ENCODE results near the gene VSIG10L.

The VSIG10L gene

DNA sequence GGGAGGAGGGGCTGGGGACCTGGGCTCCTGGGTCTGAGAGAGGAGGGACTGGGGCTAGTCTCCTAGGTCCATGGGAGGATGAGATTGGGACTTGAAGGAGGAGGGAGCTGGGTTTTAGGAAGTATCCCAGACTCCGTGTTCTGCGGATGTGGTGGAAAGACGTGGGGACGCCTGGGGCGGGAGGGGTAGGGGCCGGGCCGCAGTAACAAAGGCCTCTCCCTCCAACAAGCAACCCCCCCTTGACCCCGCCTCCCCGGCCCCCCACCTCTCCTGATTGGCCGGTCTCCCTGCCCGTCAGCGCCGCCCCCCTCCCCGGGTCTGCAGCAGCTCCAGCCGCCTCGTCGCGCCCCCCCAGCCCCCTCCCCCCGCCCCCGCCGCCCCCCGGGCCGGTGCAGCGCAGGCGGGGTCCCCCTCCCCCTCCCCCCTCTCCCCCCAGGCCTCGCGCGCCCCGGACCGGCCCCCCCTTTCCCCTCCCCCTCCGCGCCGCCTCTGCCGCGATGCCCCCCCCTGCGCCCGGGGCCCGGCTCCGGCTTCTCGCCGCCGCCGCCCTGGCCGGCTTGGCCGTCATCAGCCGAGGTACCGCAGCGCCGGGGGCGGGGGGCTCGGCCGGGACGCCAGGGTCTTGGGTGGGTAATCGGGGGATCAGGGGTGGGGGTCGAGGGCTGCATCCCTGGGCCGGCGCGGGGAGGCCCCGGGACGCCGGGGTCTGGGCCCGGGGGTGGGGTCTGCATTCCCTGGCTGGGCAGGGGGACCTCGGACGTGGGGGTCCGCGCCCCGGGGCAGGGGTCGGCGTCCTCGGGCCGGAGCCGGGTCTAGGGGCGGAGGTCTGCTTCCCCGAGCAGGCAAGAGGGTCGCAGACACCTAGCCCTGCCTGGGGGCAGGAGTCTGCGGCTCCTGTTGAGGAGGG lies 30.3 kb downstream of the VSIG10L start, which contains the start of gene IGLON5:
TSS of gene IGLON5 (plus strand) at position 294 of the 907 bp plus-strand sequence. CDS start at position 498, 204 bp downstream.
- DNase-seq: no peak

DNA sequence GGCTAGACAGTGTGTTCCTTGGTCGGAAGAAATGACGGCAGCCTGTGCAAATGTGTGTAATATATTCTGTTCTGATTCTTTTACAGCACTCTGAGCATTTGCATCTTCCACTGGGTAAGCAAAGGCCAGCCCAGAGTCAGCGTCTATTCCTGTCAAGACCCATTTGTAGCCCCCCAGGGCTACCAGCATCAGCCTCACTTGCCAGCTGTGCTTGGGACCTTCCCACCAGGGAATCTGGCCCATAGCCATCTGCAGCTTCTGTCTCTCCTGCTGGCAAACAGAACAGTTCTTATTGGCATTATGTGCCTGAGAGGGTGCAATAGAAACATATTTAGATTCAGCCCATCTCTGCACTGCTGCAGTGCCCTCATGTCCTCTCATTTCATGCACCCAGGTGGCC lies 36.5 kb downstream of the VSIG10L start:
- DNase-seq: no peak

DNA sequence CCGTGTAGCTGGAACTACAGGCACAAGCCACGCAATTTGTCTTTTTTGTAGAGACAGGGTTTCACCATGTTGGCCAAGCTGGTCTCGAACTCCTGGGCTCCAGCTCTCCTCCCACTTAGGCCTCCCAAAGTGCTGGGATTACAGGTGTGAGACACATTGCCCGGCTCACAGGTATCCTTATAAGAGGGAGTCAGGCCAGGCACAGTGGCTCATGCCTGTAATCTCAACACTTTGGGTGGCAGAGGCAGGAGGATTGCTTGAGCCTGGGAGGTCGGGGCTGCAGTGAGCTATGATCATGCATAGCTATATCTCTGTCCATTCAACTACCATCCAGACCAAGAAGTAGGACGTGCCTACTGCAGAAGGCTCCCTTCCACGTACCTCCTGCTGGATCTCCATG lies 40.7 kb downstream of the VSIG10L start:
- DNase-seq: no peak

DNA sequence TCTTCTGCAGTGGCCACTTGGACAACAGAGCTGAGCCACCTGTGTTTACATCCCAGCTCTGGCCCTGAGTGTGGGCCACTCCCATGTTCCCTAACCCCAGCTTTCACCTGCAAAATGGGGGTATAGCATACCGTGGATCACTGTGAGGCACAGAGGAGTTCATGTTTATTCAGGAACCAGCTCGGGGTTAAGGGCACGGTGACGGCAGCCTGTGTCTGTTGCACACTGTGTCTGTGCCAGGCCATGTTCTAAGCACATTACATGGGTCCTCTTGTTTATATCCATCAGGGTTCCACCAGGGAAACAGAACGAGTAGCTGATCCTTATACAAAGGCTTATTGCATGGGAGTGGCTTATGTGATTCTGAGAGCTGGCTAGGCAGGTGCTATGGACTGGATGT lies 44.5 kb downstream of the VSIG10L start:
- DNase-seq: no peak

DNA sequence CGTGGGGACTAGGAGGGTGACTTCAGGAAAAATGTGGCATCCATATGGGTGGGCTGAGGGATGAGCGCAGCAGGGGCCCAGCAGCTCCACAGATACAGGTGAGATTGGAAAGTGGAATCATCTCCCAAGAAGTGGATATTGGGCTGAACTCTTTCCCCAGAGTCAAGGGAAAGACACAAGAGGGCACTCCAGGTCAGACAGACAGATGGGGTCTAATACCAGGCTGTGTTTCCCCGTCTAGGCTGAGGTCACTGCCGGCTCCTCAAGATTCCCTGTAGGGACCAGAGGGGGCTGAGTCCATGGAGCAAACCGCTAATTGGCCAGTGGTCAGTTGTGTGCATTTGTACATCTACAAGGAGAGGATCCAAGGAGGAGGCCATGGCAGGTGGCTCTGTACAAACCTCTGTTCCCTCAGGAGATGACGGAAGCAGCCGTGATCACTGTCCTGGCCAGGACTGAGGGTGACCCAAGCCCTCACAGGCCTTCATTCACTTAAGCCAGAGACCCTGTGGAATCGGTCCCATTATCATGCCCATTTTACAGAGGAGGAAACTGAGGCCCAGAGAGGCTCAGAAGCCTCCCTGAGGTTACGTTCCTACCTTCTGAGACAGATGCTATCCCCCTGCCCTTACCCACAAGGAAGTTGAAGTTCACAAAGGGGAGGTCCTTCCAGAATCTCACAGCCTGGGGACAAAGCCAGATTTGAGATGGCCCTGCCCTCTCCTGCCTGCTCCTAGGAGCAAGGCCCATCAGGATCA lies 45.4 kb downstream of the VSIG10L start:
- DNase-seq: no peak

DNA sequence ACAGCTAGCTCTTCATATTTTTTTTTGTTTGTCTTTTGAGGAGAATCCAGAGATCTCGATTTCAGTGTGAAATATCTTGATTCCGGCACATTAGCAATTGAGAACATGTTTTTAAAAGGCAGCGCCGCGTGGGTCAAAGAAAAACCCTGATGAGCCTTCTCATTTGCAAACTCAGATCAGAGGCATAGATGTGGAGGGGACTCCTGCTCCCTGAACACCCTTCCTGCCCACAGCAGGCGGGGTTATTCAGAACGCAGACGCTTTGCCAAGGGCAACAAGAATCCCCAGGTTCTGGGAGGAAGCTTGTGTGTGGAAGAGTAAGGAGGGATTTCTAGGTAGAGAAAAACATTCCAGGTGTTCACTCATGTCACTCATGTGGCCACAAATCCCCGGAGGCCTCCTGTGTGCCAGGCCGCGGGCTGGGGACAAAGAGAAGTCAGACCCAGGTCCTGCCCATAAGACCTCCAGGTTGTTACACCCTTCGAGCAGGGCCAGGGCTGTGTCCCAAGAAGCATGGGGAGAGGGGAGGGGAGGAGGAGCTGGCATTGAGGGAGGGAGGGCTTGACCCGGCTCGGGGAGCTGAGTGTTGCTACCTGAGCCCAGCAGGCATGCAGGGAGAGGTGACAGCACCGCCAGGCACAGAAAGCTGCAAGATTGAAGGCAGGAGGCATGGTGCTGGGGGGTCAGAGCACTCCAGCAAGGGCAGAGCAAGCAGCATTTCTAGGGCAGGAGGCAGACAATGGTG lies 46.4 kb downstream of the VSIG10L start:
- DNase-seq: no peak

DNA sequence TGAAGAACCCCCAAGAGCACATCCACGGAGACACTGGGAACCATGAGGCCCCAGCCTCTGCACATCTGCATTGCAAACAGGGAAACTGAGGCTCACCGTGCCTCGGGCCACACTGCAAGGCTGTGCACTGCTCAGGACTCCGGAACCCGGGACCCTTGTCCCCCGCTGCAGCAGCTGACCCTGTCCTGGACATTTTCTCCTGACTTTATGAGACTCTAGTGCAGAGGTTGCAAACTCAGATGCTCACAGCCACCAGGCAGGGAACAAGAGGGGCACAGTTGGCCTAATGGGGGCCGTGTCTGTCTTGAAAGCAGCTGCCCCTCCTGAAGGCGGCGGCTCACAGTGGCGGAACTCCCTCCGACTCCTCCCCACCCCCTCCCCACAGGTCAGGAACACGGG lies 47.0 kb downstream of the VSIG10L start:
- DNase-seq: no peak

DNA sequence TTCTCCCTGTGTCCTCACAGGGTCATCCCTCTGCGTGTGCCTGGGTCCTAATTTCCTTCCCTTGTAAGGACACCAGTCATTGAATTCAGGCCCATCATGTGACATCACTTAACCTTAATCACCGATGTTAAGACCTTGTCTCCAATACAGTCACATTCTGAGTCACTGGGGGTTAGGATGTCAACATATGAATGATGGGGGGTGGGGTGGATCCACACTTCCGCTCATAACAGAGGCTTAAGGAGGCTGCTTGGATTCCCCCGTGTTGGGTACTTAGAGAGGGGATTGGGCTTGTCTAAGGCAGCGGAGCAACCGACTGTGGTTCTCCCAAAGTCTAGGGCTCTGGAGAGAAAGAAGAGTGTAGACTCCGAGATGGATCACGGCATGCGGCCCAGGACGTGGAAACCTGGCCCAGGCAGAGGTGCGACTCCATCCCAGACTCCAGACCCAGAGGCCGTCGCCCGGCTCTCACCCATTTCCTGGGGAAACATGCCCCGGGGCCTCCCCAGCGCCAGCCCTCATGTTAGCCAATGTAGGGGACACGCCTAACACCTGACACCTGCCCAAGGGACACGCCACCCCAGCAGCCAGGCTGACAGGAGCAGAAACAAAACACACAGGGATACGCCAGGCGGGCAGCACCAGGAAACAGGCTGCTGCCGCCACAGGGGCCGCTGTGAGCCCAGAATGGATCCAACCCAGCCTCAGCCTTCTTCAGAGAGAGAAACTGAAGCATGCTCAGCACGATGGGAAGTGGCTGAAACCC lies 47.5 kb downstream of the VSIG10L start:
- no peak for DNase-seq

DNA sequence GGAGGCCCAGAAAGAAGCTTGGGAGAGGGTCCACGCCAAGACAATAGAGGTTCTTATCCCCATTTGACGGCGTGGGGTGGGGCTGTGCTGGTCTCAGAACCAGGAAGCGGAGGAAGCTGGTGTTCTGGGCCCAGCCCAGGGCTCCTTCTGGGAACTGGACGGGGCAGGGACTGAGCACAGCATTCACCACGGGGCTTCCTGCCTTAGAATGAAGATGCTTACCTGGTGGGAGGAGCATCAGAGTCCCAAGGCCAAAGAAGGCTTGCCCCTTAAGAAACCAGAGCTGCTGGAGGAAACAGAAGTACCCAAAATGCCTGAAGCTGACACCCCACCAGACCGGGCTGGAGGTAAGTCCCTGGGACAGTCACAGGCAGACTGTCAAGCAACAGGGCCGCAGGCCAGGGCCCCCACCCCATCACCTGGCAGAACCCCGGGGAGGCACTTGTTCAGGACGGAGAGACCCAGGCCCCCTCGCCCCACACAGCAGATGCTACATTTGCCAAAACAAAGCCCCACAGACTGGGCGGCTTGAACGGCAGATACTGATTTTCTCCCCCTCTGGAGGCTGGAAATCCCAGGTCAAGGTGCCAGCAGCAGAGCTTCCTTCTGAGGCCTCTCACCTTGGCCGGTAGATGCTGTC lies 48.2 kb downstream of the VSIG10L start:
- no peak for DNase-seq

DNA sequence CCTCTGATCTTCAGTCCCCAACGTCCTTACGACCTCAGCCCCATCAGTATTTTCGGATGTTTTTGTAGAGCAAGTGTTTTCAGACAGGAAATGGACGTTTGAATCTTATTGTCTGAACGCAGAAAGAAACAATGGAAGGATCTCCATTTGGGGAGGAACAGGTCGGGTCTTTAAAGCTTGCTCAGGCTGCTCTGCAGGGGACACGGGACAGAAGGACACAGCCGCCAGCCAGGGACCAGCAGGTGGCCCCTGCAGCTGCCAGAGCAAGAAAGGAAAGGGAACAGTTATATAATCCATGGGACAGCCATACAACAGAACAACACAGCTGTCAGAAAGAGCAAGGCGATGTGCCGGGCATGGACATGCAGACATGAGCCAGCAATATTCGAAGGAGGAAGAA lies 49.0 kb downstream of the VSIG10L start:
- DNase-seq: no peak

DNA sequence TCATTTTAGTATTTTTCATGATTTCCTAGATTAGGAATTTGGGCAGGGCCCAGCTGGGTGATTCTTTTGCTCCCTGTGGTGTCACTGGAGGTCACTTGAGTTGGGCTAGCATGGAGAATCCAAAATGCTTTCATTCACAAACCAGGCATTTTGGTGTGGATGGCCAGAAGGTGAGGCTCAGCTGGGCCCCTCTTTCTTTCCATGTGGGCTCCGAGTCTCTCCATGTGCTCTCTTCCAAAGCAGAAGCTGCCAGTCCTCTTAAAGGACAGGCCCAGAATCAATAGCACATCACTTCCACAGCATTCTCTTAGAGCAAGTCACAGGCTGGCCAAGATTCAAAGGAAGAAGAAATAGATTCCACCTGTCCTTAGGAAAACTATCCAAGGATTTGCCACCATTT lies 52.3 kb downstream of the VSIG10L start:
- no peak for DNase-seq

DNA sequence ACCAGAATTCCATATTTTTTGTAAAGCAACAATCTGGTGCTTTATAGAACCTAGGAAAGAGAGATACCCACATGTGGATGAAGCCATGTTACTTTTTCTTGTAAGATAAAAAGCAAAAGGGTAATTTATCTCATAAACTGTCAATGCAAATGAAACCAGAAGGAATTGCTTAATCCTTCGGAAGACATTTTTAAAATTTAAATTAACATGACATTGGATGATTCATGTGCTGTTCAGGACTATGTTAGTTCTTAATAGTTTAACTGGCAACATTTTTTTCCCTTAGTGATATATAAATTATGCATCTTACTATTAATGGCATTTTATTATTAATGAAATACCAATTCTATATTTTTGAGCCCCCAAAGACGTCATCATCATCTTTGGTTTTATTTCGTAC lies 56.3 kb downstream of the VSIG10L start:
- no peak for DNase-seq

DNA sequence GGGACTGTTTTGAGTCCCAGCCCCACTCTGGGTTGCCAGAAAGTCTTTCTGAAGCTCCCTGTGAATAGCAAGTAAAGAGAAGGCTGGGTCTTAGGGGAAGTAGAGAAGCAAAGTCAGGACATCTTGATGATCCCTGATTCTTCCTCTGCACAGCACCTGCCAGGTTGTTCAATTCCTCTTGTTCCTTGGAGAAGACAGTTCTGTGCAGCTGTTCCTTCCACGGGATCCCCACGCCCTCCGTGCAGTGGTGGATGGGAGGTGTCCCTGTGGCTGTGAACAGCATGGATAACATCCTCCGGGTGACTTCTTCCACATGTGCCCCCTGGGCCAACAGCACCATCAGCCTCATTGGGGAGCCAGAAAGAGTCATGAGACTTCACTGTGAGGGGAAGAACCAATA lies 59.6 kb downstream of the VSIG10L start:
- no peak for DNase-seq

All from COR-L47 (cell line).